ENCODE measurements around the gene RMI2.

Gene RMI2

DNA sequence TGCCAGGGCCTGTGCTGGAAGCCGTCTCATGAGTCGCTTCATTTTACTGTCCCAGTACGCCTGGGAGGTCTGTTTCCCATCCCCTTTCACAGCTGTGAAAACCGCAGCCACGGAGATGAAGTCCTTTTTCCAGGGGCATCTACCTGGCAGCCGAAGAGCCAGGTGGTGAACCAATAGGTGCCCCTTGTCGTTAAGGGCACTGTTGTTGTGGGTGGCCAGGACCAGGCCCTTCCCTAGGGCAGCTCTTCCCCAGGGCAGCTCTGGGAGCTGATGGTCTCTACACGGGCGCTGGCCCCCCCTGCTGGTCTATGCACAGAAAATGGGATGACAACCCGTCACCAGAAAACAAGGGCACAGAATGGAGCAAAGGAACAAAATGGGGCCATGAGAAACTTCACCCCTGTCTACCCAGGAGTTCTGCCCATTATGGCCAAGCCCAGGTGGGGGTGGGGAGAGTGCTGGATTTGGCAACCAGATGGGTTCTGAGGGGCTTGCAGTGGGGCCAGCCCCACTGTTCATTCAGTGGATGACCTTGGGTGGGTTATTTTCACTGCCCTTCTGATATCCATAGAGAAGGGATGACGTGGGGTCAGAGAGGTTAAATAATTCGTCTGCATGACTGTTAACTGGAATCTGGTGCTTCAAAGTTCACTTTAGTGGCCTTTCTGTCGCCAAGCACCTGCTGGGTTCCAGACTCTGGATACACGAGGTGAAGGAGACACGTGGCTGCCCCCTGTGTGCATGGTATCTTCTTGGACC is 11.5 kb downstream of the RMI2 start:
- Histone ChIP-seq H3K4me1 (ENCODE audit: control insufficient read depth, low read depth, low read length) (peaks cover 8% of the 10 kb centered on the region), H2AK5ac (ENCODE audit: low read length) (no peak overlapping the region), H2BK15ac (replicated peaks; ENCODE audit: low read depth) (no peak overlapping the region), H2BK5ac (ENCODE audit: low read length) (no peak overlapping the region), H4K8ac (ENCODE audit: low read depth, low read length) (no peak overlapping the region), H2BK120ac (ENCODE audit: low read depth, low read length) (no peak overlapping the region), H3K4me2 (ENCODE audit: low read length) (no peak overlapping the region), H3K27me3 (ENCODE audit: insufficient read depth, low read length, poor library complexity) (no peaks in the 10 kb centered on the region), H3K18ac (ENCODE audit: low read length) (no peak overlapping the region), H3K4ac (ENCODE audit: low read depth, low read length) (no peak overlapping the region), H3K79me2 (ENCODE audit: control insufficient read depth, insufficient read depth, low read length) (no peaks in the 10 kb centered on the region), H3K27ac (ENCODE audit: low read depth, low read length) (no peak overlapping the region), H3K4me3 (ENCODE audit: low read length) (no peak overlapping the region), H3K56ac (ENCODE audit: low read length) (peak overlapping the region; percentile 64), H3K79me1 (ENCODE audit: low read length) (peaks cover 6% of the 10 kb centered on the region), H3K36me3 (ENCODE audit: control insufficient read depth, insufficient read depth, low read length) (no peaks in the 10 kb centered on the region), H3K23ac (ENCODE audit: low read length) (no peak overlapping the region), H3K9ac (ENCODE audit: low read length) (peak overlapping the region; percentile 45), H4K5ac (ENCODE audit: low read length) (no peak overlapping the region)
- peak; percentile 84 for DNase-seq
- WGBS (ENCODE audit: extremely low coverage, insufficient coverage, low lambda C conversion rate): no CpG with 5 or more reads among the region's 15 CpGs

DNA sequence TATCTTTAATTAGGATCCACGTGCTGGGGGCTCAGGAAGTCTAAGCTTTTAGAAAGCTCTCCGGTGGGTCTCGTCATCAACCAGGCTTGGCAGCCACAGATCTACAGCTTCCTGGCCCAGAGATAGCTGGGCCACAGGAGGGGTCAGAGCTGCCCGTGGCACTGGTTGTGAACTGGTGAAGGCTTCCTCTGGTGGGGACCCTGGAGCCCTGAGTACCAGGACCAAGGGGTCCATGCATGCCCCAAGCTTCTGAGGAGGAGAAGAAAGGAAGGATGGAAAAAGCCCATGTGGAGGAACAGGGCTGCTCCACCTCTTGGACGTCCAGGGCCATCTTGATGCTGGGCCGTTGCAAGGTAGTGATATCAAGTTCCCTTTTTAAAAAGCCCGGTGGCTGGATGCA is 13.3 kb downstream of the RMI2 start:
- Histone ChIP-seq H4K5ac (ENCODE audit: low read length) (no peak overlapping the region), H3K4me1 (ENCODE audit: control insufficient read depth, low read depth, low read length) (peaks cover 8% of the 10 kb centered on the region), H2BK120ac (ENCODE audit: low read depth, low read length) (no peak overlapping the region), H3K4ac (ENCODE audit: low read depth, low read length) (no peak overlapping the region), H3K4me2 (ENCODE audit: low read length) (no peak overlapping the region), H3K36me3 (ENCODE audit: control insufficient read depth, insufficient read depth, low read length) (no peaks in the 10 kb centered on the region), H4K8ac (ENCODE audit: low read depth, low read length) (no peak overlapping the region), H3K18ac (ENCODE audit: low read length) (no peak overlapping the region), H3K79me1 (ENCODE audit: low read length) (peaks cover 6% of the 10 kb centered on the region), H2AK5ac (ENCODE audit: low read length) (no peak overlapping the region), H3K4me3 (ENCODE audit: low read length) (no peak overlapping the region), H3K9ac (ENCODE audit: low read length) (no peak overlapping the region), H2BK15ac (replicated peaks; ENCODE audit: low read depth) (no peak overlapping the region), H3K79me2 (ENCODE audit: control insufficient read depth, insufficient read depth, low read length) (no peaks in the 10 kb centered on the region), H3K23ac (ENCODE audit: low read length) (no peak overlapping the region), H3K27me3 (ENCODE audit: insufficient read depth, low read length, poor library complexity) (no peaks in the 10 kb centered on the region), H3K27ac (ENCODE audit: low read depth, low read length) (no peak overlapping the region), H3K56ac (ENCODE audit: low read length) (no peak overlapping the region), H2BK5ac (ENCODE audit: low read length) (no peak overlapping the region)
- DNase-seq: no peak
- no CpG with 5 or more reads among the region's 7 CpGs for WGBS (ENCODE audit: extremely low coverage, insufficient coverage, low lambda C conversion rate)

DNA sequence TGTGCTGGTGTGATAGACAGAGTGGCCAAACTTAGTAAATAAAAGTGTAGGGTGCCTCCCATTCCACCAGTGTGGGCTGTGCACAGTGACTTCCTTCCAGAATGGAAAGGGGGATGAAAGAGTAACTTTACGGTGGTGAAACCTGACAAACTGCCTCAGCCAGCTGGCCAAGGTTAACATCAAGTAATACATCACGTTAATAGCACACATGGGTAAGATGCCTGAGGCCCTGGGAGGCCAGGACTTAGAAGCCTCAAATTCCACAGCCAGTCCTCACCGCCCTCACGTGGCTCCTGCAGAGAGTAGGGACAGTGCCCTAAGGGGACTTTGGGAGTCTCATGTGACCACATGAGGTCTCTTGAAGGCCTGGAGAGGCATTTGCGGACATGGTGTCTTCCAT is 14.1 kb downstream of the RMI2 start:
- no peak overlapping the region for H4K5ac ChIP-seq (ENCODE audit: low read length)
- H2BK15ac ChIP-seq (replicated peaks; ENCODE audit: low read depth): no peak overlapping the region
- H2BK5ac ChIP-seq (ENCODE audit: low read length): no peak overlapping the region
- DNase-seq: peak; percentile 92
- H3K27ac ChIP-seq (ENCODE audit: low read depth, low read length): no peak overlapping the region
- no peak overlapping the region for H4K8ac ChIP-seq (ENCODE audit: low read depth, low read length)
- H3K23ac ChIP-seq (ENCODE audit: low read length): no peak overlapping the region
- H3K9ac ChIP-seq (ENCODE audit: low read length): peak overlapping the region; percentile 16
- no peak overlapping the region for H2BK120ac ChIP-seq (ENCODE audit: low read depth, low read length)
- no peaks in the 10 kb centered on the region for H3K27me3 ChIP-seq (ENCODE audit: insufficient read depth, low read length, poor library complexity)
- no peak overlapping the region for H2AK5ac ChIP-seq (ENCODE audit: low read length)
- no peak overlapping the region for H3K4me3 ChIP-seq (ENCODE audit: low read length)
- H3K18ac ChIP-seq (ENCODE audit: low read length): no peak overlapping the region
- peaks cover 9% of the 10 kb centered on the region for H3K4me1 ChIP-seq (ENCODE audit: control insufficient read depth, low read depth, low read length)
- no peaks in the 10 kb centered on the region for H3K36me3 ChIP-seq (ENCODE audit: control insufficient read depth, insufficient read depth, low read length)
- no peak overlapping the region for H3K56ac ChIP-seq (ENCODE audit: low read length)
- H3K4ac ChIP-seq (ENCODE audit: low read depth, low read length): peak overlapping the region; percentile 2
- WGBS (ENCODE audit: extremely low coverage, insufficient coverage, low lambda C conversion rate): no CpG with 5 or more reads among the region's 5 CpGs
- no peaks in the 10 kb centered on the region for H3K79me2 ChIP-seq (ENCODE audit: control insufficient read depth, insufficient read depth, low read length)
- peaks cover 4% of the 10 kb centered on the region for H3K79me1 ChIP-seq (ENCODE audit: low read length)
- no peak overlapping the region for H3K4me2 ChIP-seq (ENCODE audit: low read length)

DNA sequence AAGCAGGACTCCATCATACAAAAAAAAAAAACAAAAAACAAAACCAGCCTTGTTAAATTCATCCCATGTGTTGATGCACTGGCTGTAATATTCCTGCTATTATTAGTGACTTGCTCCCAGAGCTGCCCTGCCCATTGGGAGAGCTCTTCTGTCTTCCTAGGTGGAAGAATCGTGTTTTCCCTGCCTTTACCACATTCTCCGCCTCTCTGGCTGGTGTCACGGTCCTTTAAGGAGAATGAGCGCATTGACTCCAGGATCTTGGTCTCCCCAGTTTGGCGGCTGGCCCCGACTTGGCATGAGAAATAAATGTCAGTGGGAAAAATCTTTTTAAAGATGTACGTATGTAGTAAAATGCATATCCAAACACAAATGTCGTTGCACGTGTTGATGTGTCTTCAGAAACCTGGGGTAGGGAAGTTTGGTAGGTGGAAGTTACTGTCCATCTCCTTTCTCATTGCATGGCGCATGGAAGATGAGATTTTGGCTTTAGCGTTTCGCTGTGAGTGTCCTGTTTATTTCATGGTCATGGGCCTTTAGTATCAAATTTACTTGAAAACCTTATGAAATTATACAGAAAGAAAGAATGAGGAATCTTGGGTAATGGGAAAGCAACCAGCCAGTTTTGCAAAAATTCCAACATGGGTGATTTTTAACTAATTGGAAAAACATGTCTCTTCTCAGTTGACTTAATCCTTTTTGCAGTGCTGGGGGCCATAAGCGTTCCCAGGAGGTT is 15.5 kb downstream of the RMI2 start:
- Histone ChIP-seq H3K4me1 (ENCODE audit: control insufficient read depth, low read depth, low read length) (peaks cover 5% of the 10 kb centered on the region), H4K5ac (ENCODE audit: low read length) (no peak overlapping the region), H2AK5ac (ENCODE audit: low read length) (no peak overlapping the region), H3K4ac (ENCODE audit: low read depth, low read length) (no peak overlapping the region), H2BK5ac (ENCODE audit: low read length) (no peak overlapping the region), H3K23ac (ENCODE audit: low read length) (no peak overlapping the region), H3K18ac (ENCODE audit: low read length) (no peak overlapping the region), H3K56ac (ENCODE audit: low read length) (no peak overlapping the region), H3K9ac (ENCODE audit: low read length) (no peak overlapping the region), H2BK120ac (ENCODE audit: low read depth, low read length) (no peak overlapping the region), H3K79me1 (ENCODE audit: low read length) (no peaks in the 10 kb centered on the region), H3K36me3 (ENCODE audit: control insufficient read depth, insufficient read depth, low read length) (no peaks in the 10 kb centered on the region), H3K27me3 (ENCODE audit: insufficient read depth, low read length, poor library complexity) (no peaks in the 10 kb centered on the region), H3K4me2 (ENCODE audit: low read length) (no peak overlapping the region), H3K79me2 (ENCODE audit: control insufficient read depth, insufficient read depth, low read length) (no peaks in the 10 kb centered on the region), H3K4me3 (ENCODE audit: low read length) (no peak overlapping the region), H4K8ac (ENCODE audit: low read depth, low read length) (no peak overlapping the region), H2BK15ac (replicated peaks; ENCODE audit: low read depth) (no peak overlapping the region), H3K27ac (ENCODE audit: low read depth, low read length) (no peak overlapping the region)
- no peak for DNase-seq
- WGBS (ENCODE audit: extremely low coverage, insufficient coverage, low lambda C conversion rate): no CpG with 5 or more reads among the region's 13 CpGs

DNA sequence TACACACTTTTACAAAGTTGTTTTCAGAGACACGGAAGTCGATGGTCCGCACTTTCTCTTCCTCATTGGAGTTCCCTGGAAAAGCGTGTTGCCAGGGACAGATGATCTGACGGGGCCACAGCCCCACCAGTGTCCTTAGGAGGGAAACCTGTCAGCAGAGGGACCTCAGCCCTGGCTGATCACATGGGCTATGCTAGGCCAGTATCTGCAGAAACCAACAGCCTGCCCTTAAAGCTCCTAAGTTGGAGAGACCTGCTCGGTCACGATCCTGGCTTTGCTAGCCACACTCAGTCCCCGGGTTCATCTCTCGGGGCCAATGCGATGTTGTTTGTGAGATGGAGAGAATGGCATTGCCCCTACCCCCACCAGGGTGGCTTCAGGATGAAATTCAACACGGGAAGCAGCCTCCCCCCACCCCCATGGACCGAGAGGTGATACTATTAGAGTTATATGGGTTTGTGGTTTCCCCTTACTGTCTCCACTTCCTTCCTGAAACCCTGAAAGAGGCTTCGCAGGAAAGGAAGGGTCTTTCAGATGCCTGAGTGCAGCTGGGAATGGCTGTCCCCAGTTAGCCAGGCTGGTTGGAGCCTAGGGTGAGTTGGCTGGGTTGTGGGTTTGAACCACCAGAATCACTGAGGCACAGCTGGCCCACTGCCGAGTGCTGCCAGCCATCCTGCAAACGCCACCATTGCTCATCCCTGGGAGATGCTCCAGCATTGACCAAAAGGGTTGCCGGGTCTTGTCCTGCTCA is 16.6 kb downstream of the RMI2 start:
- Histone ChIP-seq H3K4me2 (ENCODE audit: low read length) (no peak overlapping the region), H3K56ac (ENCODE audit: low read length) (peak overlapping the region; percentile 25), H3K23ac (ENCODE audit: low read length) (no peak overlapping the region), H2BK120ac (ENCODE audit: low read depth, low read length) (no peak overlapping the region), H3K9ac (ENCODE audit: low read length) (no peak overlapping the region), H3K4ac (ENCODE audit: low read depth, low read length) (no peak overlapping the region), H3K79me2 (ENCODE audit: control insufficient read depth, insufficient read depth, low read length) (no peaks in the 10 kb centered on the region), H3K27me3 (ENCODE audit: insufficient read depth, low read length, poor library complexity) (no peaks in the 10 kb centered on the region), H4K5ac (ENCODE audit: low read length) (no peak overlapping the region), H3K27ac (ENCODE audit: low read depth, low read length) (no peak overlapping the region), H3K18ac (ENCODE audit: low read length) (no peak overlapping the region), H3K79me1 (ENCODE audit: low read length) (no peaks in the 10 kb centered on the region), H3K4me3 (ENCODE audit: low read length) (no peak overlapping the region), H3K4me1 (ENCODE audit: control insufficient read depth, low read depth, low read length) (peaks cover 4% of the 10 kb centered on the region), H4K8ac (ENCODE audit: low read depth, low read length) (no peak overlapping the region), H3K36me3 (ENCODE audit: control insufficient read depth, insufficient read depth, low read length) (no peaks in the 10 kb centered on the region), H2AK5ac (ENCODE audit: low read length) (peak overlapping the region; percentile 38), H2BK15ac (replicated peaks; ENCODE audit: low read depth) (no peak overlapping the region), H2BK5ac (ENCODE audit: low read length) (no peak overlapping the region)
- no CpG with 5 or more reads among the region's 16 CpGs for WGBS (ENCODE audit: extremely low coverage, insufficient coverage, low lambda C conversion rate)
- DNase-seq: no peak

Measured in mesendoderm (in vitro differentiated cells).